ENCODE data around the gene FXR2.

FXR2 gene

DNA sequence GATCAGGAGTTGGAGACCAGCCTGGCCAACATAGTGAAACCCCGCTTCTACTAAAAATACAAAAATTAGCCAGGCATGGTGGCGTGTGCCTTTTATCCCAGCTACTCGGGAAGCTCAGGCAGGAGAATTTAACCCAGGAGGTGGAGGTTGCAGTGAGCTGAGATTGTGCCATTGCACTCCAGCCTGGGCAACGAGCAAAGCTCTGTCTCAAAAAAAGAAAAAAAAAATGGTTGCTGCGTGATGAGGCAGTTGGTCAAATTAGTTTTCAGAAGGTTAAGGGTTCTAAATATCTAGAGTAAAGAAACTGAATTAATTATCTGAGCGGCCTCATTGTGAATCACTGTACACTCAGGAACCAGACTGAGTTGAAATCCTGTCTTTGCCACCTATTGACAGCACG, 38.7 kb downstream of the FXR2 start:
- DNase-seq (ENCODE audit: low read depth): no peak
- peak overlapping the region; percentile 96 for H3K4me3 ChIP-seq (replicated peaks; ENCODE audit: low read depth, low read length)

DNA sequence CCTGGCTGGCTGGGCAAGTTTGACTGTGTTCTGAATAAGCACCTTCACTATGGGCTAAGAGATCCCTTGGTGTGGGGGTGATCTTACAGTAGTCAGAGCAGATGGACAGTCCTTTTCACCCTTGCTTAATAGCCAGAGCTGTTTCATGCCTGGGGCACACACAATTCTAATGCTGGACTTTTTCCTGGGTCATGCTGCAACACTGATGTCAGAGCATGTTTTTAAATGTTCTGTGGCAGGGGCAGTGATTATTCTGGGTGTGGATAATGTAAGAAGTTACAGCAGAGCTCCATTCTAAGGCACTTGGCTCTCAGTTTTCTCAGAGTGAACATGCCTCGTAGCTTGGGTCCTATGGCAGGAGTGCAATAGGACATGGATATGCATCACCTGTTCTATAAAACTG, 39.2 kb downstream of the FXR2 start:
- TF ChIP-seq, protein P1, sequence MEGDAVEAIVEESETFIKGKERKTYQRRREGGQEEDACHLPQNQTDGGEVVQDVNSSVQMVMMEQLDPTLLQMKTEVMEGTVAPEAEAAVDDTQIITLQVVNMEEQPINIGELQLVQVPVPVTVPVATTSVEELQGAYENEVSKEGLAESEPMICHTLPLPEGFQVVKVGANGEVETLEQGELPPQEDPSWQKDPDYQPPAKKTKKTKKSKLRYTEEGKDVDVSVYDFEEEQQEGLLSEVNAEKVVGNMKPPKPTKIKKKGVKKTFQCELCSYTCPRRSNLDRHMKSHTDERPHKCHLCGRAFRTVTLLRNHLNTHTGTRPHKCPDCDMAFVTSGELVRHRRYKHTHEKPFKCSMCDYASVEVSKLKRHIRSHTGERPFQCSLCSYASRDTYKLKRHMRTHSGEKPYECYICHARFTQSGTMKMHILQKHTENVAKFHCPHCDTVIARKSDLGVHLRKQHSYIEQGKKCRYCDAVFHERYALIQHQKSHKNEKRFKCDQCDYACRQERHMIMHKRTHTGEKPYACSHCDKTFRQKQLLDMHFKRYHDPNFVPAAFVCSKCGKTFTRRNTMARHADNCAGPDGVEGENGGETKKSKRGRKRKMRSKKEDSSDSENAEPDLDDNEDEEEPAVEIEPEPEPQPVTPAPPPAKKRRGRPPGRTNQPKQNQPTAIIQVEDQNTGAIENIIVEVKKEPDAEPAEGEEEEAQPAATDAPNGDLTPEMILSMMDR (IDR thresholded peaks at IDR 0.05; ENCODE audit: low read length, missing control alignments): no peak
- H3K4me3 ChIP-seq (replicated peaks; ENCODE audit: low read depth, low read length): peak overlapping the region; percentile 96
- DNase-seq (ENCODE audit: low read depth): no peak

More for the DNA sequence above, 38.7 kb downstream of the FXR2 start:
- TF ChIP-seq, protein P1 (IDR thresholded peaks at IDR 0.05; ENCODE audit: low read length, missing control alignments): no peak

DNA sequence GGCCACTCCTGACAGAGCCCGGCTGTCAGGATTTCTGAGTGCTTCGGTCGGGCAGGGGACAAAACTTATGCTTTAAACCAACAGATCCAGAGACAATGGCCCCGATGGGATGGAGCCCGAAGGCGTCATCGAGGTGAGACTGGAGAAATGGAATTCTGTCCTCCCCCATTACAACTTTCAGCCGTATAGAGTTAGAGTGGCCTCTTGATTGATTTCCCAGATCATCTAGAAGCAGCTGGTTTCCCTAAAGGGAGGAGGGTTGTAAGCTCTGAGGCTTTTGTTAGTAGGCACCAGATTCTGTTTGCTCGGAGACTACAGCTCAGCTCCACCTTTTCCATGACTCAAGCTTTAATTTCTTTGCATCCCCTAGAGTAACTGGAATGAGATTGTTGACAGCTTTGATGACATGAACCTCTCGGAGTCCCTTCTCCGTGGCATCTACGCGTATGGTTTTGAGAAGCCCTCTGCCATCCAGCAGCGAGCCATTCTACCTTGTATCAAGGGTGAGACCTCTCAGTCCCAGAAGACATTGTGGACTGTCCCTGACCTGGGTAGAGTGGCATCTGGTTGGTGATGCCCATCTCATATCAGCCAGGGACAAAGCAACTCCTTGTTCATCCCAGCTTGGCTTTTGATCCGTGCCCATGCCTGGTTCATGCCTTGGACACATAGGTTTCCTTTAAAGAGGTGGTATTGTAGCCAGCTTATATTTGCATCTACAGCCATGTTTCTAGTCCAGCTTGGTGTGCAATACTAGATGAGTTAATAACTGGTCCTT, 40.3 kb downstream of the FXR2 start:
- H3K4me3 ChIP-seq (replicated peaks; ENCODE audit: low read depth, low read length): peak overlapping the region; percentile 96
- TF ChIP-seq, protein P1 (IDR thresholded peaks at IDR 0.05; ENCODE audit: low read length, missing control alignments): no peak
- DNase-seq (ENCODE audit: low read depth): no peak

DNA sequence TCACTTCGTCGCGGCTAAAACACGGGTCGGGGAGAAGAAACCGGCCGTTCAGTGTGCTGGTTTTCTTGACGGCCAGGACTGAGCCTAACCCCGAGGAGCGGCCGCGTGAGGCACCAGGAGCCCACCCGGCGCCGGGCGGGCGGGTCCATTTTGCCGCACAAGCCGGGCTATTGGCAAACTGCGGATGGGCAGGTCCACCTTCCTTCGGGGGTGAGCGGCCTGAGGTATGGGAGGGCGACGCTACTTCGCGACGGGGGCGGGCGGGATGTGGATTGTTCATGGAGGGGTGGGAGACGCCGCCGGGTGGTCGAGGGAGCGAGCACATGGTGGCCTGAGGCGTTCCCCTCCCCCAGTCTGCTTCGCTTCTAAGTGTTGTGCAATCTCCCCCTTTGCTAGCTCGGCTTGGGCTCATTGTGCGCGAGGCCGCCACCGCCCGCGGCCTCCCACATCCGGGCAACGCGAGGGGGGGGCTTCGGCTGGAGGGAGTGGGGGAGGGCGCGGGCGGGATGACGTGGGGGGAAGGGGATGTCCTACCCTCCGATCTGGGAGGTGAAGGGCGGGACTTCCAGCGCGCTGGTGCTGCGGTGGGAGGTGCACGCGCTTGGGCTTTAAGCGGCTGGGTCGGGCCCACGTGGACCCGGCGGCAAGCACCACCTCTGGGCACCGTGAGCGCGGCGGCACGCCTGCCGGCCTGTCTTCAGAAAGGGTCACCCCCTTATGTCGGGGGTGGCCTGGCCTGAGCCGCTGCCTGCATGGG, 41.2 kb downstream of the FXR2 start:
- TF ChIP-seq, protein P1 (IDR thresholded peaks at IDR 0.05; ENCODE audit: low read length, missing control alignments): no peak
- H3K4me3 ChIP-seq (replicated peaks; ENCODE audit: low read depth, low read length): peak overlapping the region; percentile 96
- DNase-seq (ENCODE audit: low read depth): peak; percentile 97

DNA sequence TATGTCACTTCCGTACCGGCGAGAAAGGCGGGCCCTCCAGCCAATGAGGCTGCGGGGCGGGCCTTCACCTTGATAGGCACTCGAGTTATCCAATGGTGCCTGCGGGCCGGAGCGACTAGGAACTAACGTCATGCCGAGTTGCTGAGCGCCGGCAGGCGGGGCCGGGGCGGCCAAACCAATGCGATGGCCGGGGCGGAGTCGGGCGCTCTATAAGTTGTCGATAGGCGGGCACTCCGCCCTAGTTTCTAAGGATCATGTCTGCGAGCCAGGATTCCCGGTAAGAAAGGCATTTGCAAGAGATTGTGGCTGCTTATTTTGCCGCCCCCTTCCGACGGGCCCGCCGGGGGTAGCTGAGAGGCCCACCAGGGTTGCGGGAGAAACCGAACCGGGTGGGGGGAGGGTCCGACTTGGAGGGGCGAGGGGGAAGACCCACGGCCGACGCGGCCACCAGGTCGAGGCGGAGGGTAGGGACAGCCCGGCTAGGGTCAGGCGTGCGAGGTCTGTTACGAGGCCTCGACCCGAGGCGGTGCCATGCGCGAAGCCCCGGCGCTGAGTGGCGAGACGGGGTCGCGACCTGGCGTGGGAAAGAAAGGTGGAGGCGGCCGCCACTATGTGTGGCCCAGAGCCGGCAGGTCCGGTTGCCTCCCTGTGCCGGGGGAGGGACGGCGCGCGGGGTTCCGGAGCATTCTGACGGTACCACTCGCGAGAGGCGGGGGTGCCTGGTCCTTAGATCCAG, 41.9 kb downstream of the FXR2 start:
- H3K4me3 ChIP-seq (replicated peaks; ENCODE audit: low read depth, low read length): peak overlapping the region; percentile 96
- TF ChIP-seq, protein P1 (IDR thresholded peaks at IDR 0.05; ENCODE audit: low read length, missing control alignments): no peak
- DNase-seq (ENCODE audit: low read depth): peak; percentile 99

DNA sequence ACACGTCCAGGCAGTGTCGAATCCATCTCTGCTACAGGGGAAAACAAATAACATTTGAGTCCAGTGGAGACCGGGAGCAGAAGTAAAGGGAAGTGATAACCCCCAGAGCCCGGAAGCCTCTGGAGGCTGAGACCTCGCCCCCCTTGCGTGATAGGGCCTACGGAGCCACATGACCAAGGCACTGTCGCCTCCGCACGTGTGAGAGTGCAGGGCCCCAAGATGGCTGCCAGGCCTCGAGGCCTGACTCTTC, 42.4 kb downstream of the FXR2 start:
- DNase-seq (ENCODE audit: low read depth): no peak
- TF ChIP-seq, protein P1 (IDR thresholded peaks at IDR 0.05; ENCODE audit: low read length, missing control alignments): no peak
- H3K4me3 ChIP-seq (replicated peaks; ENCODE audit: low read depth, low read length): peak overlapping the region; percentile 65
